ENCODE results near the gene HLCS. TPM values are rescaled to one million over a fixed set of nuclear protein-coding genes. Genes with fewer than 3 reads are reported as not detected.
A peak's percentile ranks its signal among the peaks of the same experiment; 100 is the strongest.

Gene HLCS
- total and polyA plus RNA-seq, 4 experiments from 2014 or later: 8.3 to 14.7 (median 11.3) TPM

DNA sequence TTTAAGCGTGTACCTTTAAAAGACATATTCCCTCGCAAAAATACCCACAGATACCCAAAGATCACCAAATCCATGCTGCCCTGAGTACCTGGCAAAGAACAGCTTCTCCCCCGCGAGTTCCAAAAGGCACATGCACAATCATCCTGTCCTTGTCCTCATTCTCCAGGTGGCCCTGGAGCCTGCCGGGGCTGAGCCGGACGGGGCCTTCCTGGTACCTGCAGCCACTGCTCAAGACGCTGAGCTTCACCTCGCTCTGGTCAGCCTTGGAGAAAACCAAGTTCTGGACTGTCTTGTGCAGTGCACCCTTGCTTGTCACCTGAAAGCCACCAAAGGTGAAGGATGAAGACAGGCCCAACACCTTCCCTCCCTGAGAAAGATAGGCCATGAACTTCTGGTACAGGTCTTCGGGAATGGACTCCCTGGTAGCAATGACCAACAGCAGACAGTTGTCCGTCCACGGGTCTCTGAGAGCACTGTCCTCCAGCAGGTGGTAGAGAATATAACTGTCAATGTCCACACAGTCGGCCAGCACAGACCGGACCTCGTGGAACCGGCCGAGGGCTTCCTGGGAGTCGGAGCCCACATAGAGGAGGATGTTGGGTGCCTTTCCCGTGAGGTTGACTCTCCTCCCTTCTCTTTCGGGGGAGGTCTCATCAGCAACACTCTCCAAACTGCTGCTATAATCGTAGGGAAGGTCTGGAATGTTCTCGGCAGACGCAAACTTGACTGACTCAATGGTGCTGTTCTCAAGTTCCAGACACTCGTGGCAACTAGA lies 29.9 kb downstream of the HLCS start:
- Mint-ChIP-seq H3K36me3 (peaks cover 33 to 34% of the 10 kb centered on the region in 2 donors), H3K9me3 (no peaks in the 10 kb centered on the region), H3K4me3 (no peak overlapping the region), H3K27me3 (no peaks in the 10 kb centered on the region), H3K27ac (no peak overlapping the region), H3K4me1 (peaks cover 0 to 1% (median 0%) of the 10 kb centered on the region in 4 donors)
- Histone ChIP-seq H3K9me3 (ENCODE audit: control insufficient read depth in 1 of 2, low read length in 2 of 2) (no peaks in the 10 kb centered on the region), H3K36me3 (ENCODE audit: insufficient read depth, low read length) (no peaks in the 10 kb centered on the region), H3K27me3 (ENCODE audit: insufficient read depth, low read length) (no peaks in the 10 kb centered on the region), H3K4me1 (ENCODE audit: insufficient read depth, low read length) (no peaks in the 10 kb centered on the region), H3K4me3 (ENCODE audit: low read length in 2 of 2) (no peak overlapping the region), H3K27ac (ENCODE audit: low read depth, low read length) (no peak overlapping the region)
- ChIA-PET POLR2A (ENCODE audit: partially characterized antibody) (no interaction called here), CTCF (ENCODE audit: partially characterized antibody) (interaction anchor here (1.2 kb wide), 1 partner anchor 9 kb away, joined by 3 read pairs; no protein-coding TSS in a partner anchor)
- no peak for DNase-seq
- intact Hi-C loops (cut with micrococcal nuclease): no loop called here

DNA sequence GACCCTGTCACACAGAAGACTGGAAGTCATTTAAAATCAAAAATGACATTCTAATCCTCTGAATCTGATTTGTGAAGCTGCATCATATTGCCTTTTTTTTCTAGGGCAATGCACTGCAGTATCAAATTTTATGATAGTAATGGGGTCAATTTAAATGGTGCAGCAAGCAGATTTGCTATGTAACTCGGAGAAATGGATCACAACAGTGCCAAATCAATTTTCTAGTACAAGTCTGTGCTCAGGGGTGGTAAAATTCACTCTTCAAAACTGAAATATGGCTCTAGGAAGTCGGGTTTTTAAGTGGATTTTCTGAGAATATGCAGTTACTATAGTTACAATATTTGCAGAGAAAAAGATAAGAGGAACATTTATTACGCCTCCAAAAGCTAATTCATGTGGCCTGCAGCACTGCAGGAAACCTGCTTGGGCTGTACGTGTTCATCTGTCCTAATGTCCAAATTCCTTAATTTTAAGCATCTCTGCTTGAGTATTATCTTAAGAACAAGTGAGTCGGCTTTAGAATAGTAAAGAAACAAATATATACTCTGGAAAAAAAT lies 31.5 kb downstream of the HLCS start:
- Mint-ChIP-seq H3K9me3 (no peaks in the 10 kb centered on the region), H3K27ac (no peak overlapping the region), H3K36me3 (peaks cover 32 to 38% of the 10 kb centered on the region in 2 donors), H3K27me3 (no peaks in the 10 kb centered on the region), H3K4me1 (no peaks in the 10 kb centered on the region), H3K4me3 (no peak overlapping the region)
- intact Hi-C loops (cut with micrococcal nuclease): no loop called here
- DNase-seq: no peak
- ChIA-PET POLR2A (ENCODE audit: partially characterized antibody) (no interaction called here), CTCF (ENCODE audit: partially characterized antibody) (interaction anchor here (1.0 kb wide), 1 partner anchor 9 kb away, joined by 3 read pairs; no protein-coding TSS in a partner anchor)
- Histone ChIP-seq H3K4me1 (ENCODE audit: insufficient read depth, low read length) (no peaks in the 10 kb centered on the region), H3K36me3 (ENCODE audit: insufficient read depth, low read length) (no peaks in the 10 kb centered on the region), H3K4me3 (ENCODE audit: low read length in 2 of 2) (no peak overlapping the region), H3K27ac (ENCODE audit: low read depth, low read length) (no peak overlapping the region), H3K27me3 (ENCODE audit: insufficient read depth, low read length) (no peaks in the 10 kb centered on the region), H3K9me3 (ENCODE audit: control insufficient read depth in 1 of 2, low read length in 2 of 2) (no peaks in the 10 kb centered on the region)

DNA sequence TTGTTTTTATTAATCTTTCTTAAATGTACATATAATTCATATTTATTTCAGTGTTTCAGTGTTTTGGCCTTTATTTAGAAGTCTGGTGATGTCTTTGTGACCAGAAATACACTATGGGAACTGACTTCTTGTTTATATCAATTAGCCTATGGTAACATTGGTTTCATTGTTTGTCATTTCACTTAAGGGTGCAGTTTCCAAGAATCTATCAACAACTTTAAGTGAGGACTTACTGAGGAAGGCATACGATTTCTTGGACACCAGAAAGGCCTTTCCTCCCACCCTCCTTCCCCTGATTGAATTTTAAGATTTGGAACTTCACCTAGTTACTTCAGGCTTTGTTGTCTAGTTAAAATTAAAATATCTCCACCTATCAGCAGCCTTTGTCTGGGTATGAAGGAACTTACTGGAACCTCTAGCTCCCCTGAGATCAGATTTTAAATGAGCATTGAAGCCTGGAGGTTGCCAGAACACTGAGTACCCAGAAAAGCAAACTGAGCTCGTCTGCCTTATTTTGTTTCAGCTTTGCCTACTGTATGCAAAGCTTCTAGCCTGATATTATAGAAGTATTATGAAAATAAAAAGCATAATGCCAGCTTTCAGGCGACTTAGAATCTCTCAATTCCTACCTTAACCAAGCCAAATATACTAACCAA lies 34.2 kb downstream of the HLCS start:
- Mint-ChIP-seq H3K36me3 (peaks cover 32 to 39% of the 10 kb centered on the region in 2 donors), H3K4me1 (peaks cover 0 to 4% (median under 1%) of the 10 kb centered on the region in 4 donors), H3K9me3 (no peaks in the 10 kb centered on the region), H3K4me3 (no peak overlapping the region), H3K27me3 (no peaks in the 10 kb centered on the region), H3K27ac (no peak overlapping the region)
- ChIA-PET POLR2A (ENCODE audit: partially characterized antibody) (no interaction called here), CTCF (ENCODE audit: partially characterized antibody) (interaction anchor here (1.1 to 2.1 kb wide), 3 partner anchors 9 to 302 kb away, joined by 3 to 9 read pairs (median 5); no protein-coding TSS in a partner anchor)
- DNase-seq: no peak
- no peaks in the 10 kb centered on the region for H3K36me3 ChIP-seq (ENCODE audit: insufficient read depth, low read length)
- no peak overlapping the region for H3K27ac ChIP-seq (ENCODE audit: low read depth, low read length)
- no peak overlapping the region for H3K4me3 ChIP-seq (ENCODE audit: low read length in 2 of 2)
- intact Hi-C loops (cut with micrococcal nuclease): no loop called here
- no peaks in the 10 kb centered on the region for H3K27me3 ChIP-seq (ENCODE audit: insufficient read depth, low read length)
- no peaks in the 10 kb centered on the region for H3K9me3 ChIP-seq (ENCODE audit: control insufficient read depth in 1 of 2, low read length in 2 of 2)
- no peaks in the 10 kb centered on the region for H3K4me1 ChIP-seq (ENCODE audit: insufficient read depth, low read length)

DNA sequence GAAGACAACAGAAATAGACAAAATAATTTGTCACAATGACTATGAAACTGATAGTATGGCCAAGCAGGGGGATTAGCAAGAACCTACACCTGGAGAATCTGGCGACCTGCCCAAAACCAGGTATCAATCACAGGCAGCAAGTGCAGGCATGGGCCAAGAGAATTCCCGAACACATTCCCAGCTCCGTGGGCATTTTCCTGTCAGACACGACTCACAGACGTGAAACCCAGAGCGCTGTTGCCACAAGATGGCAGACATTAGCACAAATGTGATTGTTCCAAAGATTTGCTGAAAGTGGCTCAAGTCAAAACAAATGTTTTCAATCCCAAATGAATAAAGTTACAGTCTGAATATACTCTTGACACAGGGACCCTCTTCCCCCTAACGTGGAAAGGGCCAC lies 36.8 kb downstream of the HLCS start:
- Histone ChIP-seq H3K27me3 (ENCODE audit: insufficient read depth, low read length) (no peaks in the 10 kb centered on the region), H3K4me1 (ENCODE audit: insufficient read depth, low read length) (no peaks in the 10 kb centered on the region), H3K36me3 (ENCODE audit: insufficient read depth, low read length) (no peaks in the 10 kb centered on the region), H3K4me3 (ENCODE audit: low read length in 2 of 2) (no peak overlapping the region), H3K9me3 (ENCODE audit: control insufficient read depth in 1 of 2, low read length in 2 of 2) (no peaks in the 10 kb centered on the region), H3K27ac (ENCODE audit: low read depth, low read length) (no peak overlapping the region)
- DNase-seq: no peak
- Mint-ChIP-seq H3K27ac (no peak overlapping the region), H3K36me3 (peaks cover 18 to 27% of the 10 kb centered on the region in 2 donors), H3K4me3 (no peak overlapping the region), H3K9me3 (no peaks in the 10 kb centered on the region), H3K4me1 (peaks cover 0 to 4% (median under 1%) of the 10 kb centered on the region in 4 donors), H3K27me3 (no peaks in the 10 kb centered on the region)
- intact Hi-C loops (cut with micrococcal nuclease): no loop called here
- ChIA-PET CTCF (ENCODE audit: partially characterized antibody) (interaction anchor here (0.9 to 6.7 kb wide), 2 partner anchors 299 to 426 kb away, joined by 3 to 44 read pairs; no protein-coding TSS in a partner anchor), POLR2A (ENCODE audit: partially characterized antibody) (no interaction called here)

DNA sequence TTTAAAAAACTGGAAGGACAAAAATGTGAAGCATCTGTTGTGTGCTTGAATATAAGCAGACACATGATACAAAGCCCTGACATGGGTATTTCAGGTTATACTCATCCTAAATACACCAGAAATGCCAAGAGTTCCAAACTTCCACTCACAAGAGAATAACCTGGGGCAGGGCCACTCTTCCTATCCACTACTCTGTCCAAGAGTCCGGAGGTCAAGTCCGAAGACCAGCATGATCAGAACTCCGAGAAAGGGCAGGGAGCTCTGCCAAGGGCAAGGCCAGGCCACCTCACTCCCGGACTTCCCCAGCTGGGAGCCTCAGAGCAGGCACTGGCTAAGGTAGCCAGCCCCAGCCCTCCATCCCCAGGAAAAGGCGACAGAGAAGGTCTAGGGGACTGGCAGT lies 37.5 kb downstream of the HLCS start:
- ChIA-PET POLR2A (ENCODE audit: partially characterized antibody) (no interaction called here), CTCF (ENCODE audit: partially characterized antibody) (interaction anchor here (0.9 to 6.7 kb wide), 3 partner anchors 26 to 426 kb away, joined by 3 to 44 read pairs (median 3); no protein-coding TSS in a partner anchor)
- H3K4me1 Mint-ChIP-seq: peaks cover 0 to 4% (median under 1%) of the 10 kb centered on the region in 4 donors
- H3K27me3 ChIP-seq (ENCODE audit: insufficient read depth, low read length): no peaks in the 10 kb centered on the region
- no peak overlapping the region for H3K4me3 ChIP-seq (ENCODE audit: low read length in 2 of 2)
- no peaks in the 10 kb centered on the region for H3K9me3 ChIP-seq (ENCODE audit: control insufficient read depth in 1 of 2, low read length in 2 of 2)
- peaks cover 16 to 24% of the 10 kb centered on the region in 2 donors for H3K36me3 Mint-ChIP-seq
- H3K27ac ChIP-seq (ENCODE audit: low read depth, low read length): no peak overlapping the region
- H3K27me3 Mint-ChIP-seq: no peaks in the 10 kb centered on the region
- no peak overlapping the region for H3K4me3 Mint-ChIP-seq
- H3K4me1 ChIP-seq (ENCODE audit: insufficient read depth, low read length): no peaks in the 10 kb centered on the region
- H3K27ac Mint-ChIP-seq: no peak overlapping the region
- intact Hi-C loops (cut with micrococcal nuclease): no loop called here
- H3K9me3 Mint-ChIP-seq: no peaks in the 10 kb centered on the region
- no peaks in the 10 kb centered on the region for H3K36me3 ChIP-seq (ENCODE audit: insufficient read depth, low read length)
- no peak for DNase-seq

DNA sequence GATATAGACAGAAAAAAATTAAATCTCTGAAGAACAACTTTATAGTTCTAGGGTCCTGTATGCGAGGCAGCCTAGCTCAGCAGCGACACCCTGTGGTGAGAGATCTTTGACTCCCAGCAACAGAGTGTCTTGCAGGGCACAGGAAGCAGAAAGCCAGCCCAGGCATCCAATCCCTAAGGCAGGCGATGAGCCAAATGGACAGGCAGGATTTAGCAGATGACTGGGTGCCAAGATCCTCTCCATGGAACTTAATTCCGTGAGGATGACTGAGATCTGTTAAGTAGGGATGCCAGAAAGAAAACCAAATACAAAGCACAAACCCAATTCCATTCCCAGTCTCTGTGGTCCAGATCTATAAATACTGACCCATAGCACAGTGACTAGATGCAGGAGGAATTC lies 38.8 kb downstream of the HLCS start:
- H3K27ac Mint-ChIP-seq: no peak overlapping the region
- H3K27me3 ChIP-seq (ENCODE audit: insufficient read depth, low read length): no peaks in the 10 kb centered on the region
- H3K9me3 ChIP-seq (ENCODE audit: control insufficient read depth in 1 of 2, low read length in 2 of 2): no peaks in the 10 kb centered on the region
- H3K27ac ChIP-seq (ENCODE audit: low read depth, low read length): no peak overlapping the region
- H3K36me3 ChIP-seq (ENCODE audit: insufficient read depth, low read length): no peaks in the 10 kb centered on the region
- ChIA-PET POLR2A (ENCODE audit: partially characterized antibody) (no interaction called here), CTCF (ENCODE audit: partially characterized antibody) (interaction anchor here (0.5 to 6.7 kb wide), 9 partner anchors 8 to 787 kb away, joined by 3 to 44 read pairs (median 4); no protein-coding TSS in a partner anchor)
- intact Hi-C loops (cut with micrococcal nuclease): loop anchor here (1.0 kb wide), 2 partner anchors 297 to 423 kb away; no protein-coding TSS in a partner anchor
- no peaks in the 10 kb centered on the region for H3K9me3 Mint-ChIP-seq
- no peak overlapping the region for H3K4me3 ChIP-seq (ENCODE audit: low read length in 2 of 2)
- DNase-seq: peak; percentile 36 to 48 (median 43)
- no peaks in the 10 kb centered on the region for H3K27me3 Mint-ChIP-seq
- no peaks in the 10 kb centered on the region for H3K4me1 ChIP-seq (ENCODE audit: insufficient read depth, low read length)
- peaks cover 0 to 11% (median 3%) of the 10 kb centered on the region in 4 donors for H3K4me1 Mint-ChIP-seq
- H3K36me3 Mint-ChIP-seq: peaks cover 16 to 24% of the 10 kb centered on the region in 2 donors
- H3K4me3 Mint-ChIP-seq: no peak overlapping the region

All from CD4-positive, alpha-beta memory T cell (primary cell).